ENCODE results near the gene ZNF793.

The ZNF793 gene

DNA sequence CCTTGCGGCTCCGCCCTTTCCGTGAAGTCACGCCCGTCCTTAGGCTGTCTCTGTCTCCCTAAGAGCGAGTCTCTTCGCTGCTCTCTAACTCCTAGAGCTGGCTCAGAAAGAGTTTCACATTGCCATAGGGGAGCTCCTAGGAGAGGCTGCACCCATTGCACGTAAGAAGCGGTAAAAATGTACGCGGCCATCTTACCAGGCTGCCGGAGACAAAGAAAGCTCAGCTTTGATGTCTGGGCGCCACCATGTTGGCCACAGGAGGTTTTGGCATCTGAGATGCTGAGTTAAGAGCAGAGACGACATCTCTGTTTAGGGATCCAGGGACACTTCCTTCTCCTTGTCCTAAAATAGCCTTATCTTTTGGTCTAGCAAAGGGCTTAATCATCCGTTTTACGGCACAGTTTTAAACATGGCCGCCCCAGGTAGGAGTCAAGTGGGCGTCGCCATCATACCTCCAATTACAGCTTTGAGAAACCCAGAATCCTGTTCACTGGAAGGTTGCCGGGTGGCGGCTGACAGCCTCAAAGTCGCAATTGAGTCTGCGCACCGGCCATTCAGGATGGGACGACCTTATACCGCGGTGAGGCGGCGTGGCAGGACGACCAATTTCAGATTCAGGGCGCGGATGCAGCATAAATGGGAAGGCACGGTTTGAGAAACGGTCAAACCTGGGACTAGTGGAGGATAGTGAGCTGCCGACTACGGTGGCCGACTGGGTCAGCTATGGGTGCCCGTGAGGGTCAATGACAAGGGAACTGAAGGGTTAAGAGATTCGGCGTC is at the start of gene ZNF793:
Gene ZNF793, plus strand, starts transcription at position 553 of the 780 bp plus-strand sequence. CDS start 16,501 bp downstream, outside the sequence.
- peak; percentile 40 for DNase-seq (ENCODE audit: low spot score)

DNA sequence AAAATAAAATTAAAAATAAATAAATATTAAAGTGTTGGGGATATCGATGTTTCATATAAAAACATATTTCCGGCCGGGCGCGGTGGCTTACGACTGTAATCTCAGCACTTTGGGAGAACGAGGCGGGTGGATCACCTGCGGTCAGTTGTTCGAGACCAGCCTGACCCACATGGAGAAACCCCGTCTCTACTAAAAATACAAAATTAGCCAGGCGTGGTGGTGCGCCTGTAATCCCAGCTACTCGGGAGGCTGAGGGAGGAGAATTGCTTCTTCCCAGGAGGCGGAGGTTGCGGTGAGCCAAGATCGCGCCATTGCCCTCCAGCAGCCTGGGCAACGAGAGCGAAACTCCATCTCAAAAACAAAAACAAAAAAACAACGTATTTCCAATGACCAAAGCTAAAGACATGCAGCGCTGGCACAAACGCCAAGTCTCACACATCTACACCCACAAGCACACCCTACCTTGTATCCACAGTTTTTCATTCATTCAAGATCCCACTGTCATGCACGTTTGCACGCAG is 40.4 kb upstream of the ZNF793 start:
- DNase-seq (ENCODE audit: low spot score), result no peak

DNA sequence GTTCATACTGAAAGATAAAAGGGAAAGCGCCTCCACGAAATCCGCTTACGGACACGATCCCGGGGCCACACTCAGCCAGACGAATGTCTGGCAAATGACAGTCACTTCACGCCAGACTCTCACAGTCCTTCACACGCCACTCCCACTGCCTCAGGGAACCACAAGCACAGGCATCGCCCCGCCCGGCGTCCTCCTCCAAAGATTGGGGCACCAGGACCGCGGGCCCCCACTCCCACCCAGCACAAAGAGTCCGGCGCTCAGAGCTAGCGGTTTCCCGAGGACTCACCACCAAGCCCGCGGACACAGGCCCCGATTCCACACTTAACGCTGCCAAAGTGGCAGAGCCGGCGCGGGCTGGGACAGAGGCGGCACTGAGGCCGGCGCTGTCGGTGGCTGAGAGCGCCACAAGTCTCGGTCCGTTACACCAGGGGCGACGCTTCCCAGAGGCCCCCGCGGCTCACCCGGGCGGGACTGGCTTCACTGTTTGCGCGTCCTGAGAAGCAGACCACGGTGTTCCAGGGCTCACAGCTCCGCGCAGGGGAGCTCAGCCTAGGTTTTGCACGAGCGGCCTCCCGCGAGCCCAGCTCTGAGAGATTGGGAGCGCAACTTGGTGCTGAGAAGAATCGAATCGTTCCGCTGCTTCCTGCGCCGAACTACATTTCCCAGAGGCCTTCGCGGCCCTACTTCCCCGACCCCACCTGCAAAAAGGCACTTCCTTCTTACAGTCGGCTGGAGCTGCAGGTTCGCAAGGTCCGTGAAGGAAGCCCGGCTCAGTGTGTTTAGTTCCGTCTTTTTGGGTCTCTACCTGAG is 39.7 kb upstream of the ZNF793 start, which contains the start of gene ZNF569:
Gene ZNF569, minus strand, starts transcription at position 647 of the 810 bp plus-strand sequence. CDS start 22,523 bp downstream, outside the sequence.
- peak; percentile 88 for DNase-seq (ENCODE audit: low spot score)

DNA sequence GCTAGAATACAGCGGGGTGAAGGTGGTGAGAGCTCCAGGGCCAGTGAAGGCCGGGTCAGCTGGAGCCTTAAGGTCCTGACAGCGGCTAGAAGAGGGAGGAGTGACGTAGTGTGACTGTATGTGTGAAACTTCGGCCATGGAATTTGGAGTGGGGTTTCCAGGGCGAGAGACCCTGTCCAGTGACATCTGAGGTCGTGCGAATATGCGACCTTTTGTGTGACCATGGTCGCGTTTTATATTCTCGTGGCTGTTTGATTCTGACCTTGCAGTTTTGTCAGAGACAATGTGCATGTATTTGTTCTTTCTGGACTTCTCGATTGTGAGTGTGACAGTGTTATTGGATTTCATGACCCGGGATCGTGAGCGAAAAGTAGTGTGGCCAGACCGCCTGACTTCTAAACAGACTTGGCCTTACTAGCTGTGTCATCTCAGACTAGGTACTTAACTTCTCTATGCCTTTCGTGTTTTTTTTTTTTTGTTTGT is 39.1 kb upstream of the ZNF793 start:
- no peak for DNase-seq (ENCODE audit: low spot score)

DNA sequence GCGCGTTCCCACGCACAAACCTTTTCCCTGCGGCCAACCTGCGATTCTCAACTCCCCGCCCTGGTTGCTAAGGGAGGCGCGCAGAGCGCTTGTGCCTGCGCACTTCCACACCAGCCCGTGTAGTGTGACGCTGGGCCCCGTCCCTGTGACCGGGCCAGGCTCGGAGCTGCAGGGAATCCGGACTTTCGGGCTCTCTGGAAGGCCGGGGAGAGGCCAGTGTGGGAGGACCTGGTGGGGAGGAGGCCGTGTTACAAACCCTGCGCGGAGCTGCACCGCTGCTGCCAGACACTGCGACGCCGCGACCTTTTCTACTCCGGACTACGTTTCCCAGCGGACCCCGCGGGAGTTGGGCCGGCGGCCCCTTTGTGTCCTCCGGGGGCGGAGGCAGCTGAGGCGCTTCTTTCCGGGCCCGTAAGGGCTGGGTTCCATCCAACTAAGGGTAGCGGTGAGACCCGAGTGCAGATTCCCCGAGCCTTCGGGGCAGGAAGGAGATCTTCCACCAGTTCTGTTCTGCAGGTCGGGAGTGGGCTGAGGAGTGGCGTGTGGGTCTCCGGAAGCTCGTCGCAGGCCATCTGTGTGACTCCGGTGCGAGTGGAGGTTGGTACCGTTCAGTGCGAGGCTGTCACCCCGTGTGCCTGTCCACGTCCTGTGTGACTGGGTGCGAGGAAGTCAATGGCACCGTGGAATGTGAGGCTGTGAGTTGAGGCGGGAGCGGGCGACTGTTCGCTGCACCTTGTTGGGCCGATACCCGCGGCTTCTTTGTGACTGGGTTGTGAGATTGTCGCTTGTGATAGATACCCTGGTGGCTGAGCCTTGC is 37.6 kb upstream of the ZNF793 start, which contains the start of gene ZNF570:
Gene ZNF570, plus strand, starts transcription at position 396 of the 817 bp plus-strand sequence. CDS start 999 bp downstream, outside the sequence.
- DNase-seq (ENCODE audit: low spot score), result peak; percentile 81

DNA sequence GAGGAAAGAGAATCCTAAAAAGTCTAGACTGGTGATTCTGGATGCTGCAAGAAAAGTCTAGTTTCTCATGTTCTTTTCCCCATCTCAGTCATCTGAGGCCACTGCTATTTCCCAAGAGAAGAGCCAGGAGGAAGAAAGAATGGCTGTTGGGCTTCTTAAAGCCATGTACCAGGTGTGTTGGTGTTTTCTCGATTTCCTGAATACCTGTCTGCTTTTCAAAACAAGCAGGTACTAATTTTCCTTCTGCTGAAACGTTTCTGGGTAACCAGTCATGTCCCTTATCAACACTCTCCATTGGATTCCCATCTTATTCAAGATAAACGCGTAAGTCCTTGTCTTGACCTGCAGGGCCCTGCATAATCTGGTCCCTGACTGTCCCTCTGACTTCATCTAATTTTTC is 36.5 kb upstream of the ZNF793 start:
- no peak for DNase-seq (ENCODE audit: low spot score)

DNA sequence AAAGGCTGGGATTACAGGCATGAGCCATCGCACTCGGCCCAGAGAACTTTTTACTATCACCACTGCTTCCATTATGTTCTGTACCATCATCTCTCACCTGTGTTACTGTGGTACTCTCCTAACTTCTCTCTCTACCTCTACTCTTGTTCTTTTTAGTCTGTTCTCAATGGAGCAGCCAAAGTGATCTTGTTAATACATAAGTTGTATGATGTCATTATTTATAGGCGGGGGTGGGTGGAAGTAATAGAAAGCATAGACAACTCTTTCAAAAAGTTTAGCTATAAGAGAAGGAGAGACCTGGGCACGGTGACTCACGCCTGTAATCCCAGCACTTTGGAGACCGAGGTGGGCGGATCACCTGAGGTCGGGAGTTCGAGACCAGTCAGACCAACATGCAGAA is 34.6 kb upstream of the ZNF793 start:
- no peak for DNase-seq (ENCODE audit: low spot score)

DNA sequence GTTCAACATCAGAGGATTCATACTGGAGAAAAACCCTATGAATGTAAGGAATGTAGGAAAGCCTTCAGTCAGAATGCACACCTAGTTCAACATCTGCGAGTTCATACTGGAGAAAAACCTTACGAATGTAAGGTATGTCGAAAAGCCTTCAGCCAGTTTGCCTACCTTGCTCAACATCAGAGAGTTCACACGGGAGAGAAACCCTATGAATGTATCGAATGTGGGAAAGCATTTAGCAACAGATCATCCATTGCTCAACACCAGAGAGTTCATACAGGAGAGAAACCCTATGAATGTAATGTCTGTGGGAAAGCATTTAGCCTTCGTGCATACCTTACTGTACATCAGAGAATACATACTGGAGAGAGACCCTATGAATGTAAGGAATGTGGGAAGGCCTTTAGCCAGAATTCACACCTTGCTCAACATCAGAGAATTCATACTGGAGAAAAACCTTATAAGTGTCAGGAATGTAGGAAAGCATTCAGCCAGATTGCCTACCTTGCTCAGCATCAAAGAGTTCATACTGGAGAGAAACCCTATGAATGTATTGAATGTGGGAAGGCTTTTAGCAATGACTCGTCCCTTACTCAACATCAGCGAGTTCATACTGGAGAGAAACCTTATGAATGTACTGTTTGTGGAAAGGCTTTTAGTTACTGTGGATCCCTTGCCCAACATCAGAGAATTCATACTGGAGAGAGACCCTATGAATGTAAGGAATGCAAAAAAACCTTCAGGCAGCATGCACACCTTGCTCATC is 22.2 kb upstream of the ZNF793 start:
- DNase-seq (ENCODE audit: low spot score), result no peak

DNA sequence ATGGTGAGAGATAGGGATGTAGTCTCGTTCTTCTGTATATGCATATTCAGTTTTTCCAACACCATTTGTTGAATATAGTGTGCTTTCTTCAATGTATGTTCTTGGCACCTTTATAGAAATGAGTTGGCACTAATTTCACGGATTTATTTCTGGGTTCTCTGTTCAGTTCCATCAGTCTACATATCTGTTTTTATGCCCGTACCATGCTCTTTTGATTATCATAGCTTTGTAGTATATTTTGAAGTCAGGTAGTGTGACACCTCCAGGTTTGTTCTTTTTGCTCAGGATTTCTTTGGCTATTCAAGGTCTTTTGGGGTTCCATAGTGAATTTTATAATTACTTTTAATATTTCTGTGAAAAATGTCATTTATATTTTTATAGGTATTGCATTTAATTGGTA is 14.5 kb upstream of the ZNF793 start:
- no peak for DNase-seq (ENCODE audit: low spot score)

DNA sequence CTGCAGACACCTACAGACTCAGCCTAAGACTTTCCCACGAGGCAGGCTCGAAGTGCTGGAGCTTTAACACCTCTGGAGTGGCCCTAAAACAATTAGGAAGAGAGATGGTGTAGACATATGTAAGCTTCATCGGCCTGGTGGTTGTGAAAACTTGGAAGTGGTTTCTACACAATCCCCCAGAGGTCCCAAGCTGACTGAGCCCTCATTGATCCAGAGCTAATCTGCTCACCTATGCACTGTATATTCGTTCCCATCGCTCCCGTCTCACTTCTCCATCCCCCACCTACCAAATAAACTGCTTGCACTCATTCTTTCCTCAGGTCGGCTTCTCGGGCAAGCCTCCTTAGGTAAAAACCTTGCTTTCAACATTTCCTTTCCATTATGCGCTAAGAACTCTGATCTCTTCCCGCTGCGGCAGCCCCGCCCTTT is 767 bp upstream of the ZNF793 start:
- no peak for DNase-seq (ENCODE audit: low spot score)

DNA sequence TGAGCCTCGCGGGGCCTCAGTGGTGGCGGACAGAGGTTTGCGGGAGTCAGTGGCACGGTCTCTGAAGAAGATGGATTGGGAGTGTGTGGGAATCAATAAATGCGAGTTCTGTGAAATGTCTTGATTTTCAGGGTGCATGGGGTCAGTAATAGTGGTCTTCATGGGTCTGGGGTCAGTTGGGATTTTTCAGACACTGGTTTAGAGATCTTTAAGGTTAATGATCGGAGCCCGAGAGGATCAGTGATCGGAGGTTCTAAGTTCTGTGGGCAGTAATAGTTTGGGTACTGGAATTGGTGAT is 377 bp downstream of the ZNF793 start:
- DNase-seq (ENCODE audit: low spot score), result no peak

DNA sequence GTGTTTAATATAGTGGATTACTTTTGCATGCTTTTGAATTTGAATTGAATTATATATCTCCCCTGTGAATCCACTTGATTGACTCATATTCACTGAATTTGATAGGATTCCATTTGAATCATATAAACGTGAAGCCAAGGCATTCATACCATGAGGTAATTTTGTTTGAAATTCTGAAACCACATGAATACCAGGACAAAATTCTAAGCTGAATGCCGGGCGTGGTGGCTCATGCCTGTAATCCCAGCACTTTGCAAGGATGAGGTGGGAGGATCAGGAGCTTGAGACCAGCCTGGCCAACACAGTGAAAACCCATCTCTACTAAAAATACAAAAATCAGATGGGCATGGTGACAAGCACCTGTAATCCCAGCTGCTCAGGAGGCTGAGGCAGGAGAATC is 4.4 kb downstream of the ZNF793 start:
- no peak for DNase-seq (ENCODE audit: low spot score)

DNA sequence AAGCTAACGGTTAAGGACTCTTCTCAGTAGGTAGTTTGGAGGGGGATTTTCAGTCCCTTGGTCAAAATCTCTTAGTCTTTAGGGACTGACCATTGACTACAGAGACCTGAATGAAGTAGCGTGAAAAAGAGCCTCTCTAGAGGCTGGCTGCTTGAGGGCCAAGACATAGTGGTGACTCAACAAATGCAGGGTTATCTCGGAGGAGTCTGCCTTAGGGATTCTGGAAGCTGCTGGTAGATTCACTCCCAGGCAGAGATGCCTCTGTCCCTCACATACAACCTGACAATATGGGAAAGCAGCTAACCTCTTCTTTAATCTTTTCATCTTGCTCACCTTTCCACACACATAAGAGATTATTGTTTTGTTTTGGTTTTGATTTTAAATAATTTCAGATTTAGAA is 5.1 kb downstream of the ZNF793 start:
- DNase-seq (ENCODE audit: low spot score), result no peak

DNA sequence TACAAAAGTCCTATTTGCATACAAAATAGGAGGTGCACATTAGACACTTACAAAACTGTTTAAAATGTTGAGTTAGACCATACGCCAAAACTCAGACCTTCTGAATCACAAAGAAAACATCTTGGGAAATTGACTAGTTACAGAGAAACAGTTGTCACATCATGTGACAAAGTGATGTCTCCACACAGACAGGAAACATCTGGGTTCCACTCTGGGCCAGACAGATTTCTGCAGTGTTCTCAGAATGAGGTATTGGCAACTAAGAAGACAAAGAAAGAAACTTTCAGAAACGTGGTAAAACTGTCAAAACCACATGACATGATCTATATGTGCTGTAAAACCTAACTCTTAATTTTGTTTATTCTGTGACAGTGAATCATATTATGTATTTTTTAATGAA is 6.7 kb downstream of the ZNF793 start:
- no peak for DNase-seq (ENCODE audit: low spot score)

DNA sequence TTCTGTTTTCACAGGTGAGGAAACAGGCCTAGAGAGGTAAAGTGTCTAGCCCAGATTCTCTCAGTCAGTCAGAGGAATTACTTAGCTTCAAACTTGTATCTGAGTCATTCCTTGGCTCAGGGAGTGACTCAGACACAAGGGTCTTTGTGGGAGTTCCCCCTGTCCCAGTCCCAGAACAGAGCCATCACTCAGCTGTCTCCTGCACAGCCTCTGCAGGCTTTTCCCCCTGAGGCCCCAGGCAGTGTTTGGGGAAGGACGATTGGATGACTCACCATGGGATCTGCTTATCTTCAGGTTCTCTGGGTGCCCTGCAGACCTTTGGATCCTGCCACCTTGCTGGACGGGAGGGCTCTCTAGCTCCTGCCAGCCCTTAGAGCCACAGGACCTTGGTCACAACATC is 13.2 kb downstream of the ZNF793 start:
- DNase-seq (ENCODE audit: low spot score), result no peak

DNA sequence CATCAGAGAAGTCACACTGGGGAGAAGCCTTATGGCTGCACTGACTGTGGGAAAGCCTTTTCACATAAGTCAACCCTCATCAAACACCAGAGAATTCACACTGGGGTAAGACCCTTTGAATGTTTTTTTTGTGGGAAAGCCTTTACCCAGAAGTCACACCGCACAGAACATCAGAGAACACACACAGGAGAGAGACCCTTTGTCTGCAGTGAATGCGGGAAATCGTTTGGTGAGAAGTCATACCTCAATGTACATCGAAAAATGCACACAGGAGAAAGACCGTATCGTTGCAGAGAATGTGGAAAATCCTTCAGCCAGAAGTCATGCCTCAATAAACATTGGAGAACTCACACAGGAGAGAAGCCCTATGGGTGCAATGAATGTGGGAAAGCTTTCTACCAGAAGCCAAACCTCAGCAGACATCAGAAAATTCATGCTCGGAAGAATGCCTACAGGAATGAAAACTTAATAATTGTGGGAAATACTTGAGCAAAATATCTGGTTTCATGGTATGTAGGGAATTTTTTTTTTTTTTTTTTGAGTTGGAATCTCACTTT is 30.7 kb downstream of the ZNF793 start:
- DNase-seq (ENCODE audit: low spot score), result no peak

DNA sequence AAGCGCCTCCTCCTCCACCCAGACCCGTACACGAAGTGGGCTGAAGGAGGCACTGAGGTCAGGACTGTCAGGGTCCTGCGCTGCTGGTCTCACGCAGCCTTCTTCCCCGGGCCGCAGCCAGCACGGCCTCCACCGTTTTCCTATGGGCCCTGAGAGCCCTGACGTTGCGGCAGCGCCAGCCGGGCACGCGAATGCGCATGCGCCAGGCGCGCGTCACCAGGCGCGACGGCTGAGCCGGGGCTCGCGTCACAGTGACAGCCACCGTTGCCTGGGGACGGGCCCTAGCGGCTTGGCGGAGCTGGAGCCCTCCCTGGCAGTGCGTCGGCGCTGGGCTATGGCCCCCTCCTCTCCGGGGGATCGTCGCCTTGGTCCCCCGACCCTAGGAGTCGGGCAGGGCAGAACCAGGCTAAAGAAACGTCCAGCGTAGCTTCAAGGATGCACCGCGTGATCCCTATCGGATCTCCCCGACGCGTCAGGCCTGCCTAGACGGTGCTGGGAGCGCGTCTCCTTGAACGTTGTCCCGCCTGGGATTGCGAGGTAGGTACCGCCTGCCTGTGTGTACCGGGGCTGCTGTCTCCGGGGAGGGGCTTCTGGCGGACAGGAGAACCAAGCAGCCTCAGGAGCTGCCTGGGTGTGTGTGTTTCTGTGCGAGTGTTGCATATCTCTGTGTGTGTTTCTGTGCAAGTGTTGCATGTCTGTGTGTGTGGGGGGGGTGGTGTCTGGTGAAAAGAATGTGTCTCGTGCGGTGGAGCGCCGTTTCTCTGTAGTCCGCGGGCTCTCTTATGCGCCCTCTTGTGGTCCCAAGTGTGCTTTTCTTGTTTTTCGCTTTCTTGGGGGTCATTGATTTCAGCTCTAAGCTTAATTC is 44.6 kb downstream of the ZNF793 start:
- DNase-seq (ENCODE audit: low spot score), result peak; percentile 57

DNA sequence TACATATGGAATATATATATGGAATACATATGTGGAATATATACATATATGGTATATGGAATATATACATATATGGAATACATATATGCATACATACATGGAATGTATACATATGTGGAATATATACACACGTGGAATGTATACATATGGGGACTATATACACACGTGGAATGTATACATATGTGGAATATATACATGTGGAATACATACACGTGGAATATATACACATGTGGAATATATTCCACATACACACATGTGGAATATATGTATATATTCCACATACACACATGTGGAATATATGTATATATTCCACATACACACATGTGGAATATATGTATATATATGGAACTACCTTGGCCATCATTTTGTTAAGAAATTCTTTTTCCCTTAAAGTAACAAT is 56.8 kb downstream of the ZNF793 start:
- no peak for DNase-seq (ENCODE audit: low spot score)

DNA sequence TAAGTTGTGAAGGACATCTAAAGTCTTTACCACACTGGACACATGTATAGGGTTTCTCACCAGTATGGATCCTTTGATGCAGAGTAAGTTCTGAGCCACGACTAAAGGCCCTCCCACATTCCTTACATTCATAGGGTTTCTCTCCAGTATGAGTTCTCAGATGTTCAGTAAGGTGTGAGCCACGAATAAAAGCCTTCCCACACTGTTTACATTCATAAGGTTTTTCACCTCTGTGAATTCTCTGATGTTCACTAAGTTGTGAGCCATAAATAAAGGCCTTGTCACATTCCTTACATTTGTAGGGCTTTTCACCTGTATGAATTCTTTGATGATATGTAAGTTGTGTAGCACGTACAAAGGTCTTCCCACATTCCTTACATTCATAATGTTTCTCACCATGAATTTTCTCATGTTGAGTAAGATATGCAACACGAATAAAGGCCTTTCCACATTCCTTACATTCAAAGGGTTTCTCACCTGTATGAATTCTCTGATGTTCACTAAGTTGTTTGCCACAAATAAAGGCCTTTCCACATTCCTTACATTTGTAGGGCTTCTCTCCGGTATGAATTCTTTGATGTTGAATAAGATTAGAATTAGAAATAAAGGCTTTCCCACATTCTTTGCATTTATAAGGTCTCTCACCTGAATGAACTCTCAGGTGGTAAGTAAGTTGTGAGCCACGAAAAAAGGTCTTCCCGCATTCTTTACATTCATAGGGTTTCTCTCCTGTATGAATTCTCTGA is 58.1 kb downstream of the ZNF793 start:
- DNase-seq (ENCODE audit: low spot score), result no peak

Measured in kidney capillary endothelial cell (primary cell).